Stimulated activated naive CD4-positive, alpha-beta T cell treated with Interleukin-2 at 50 U/mL for 16 hours (primary cell): ENCODE data around the gene TMCO1.
"Not testable (repeated sequence)": the region's sequence is repeated elsewhere in the genome, so short reads cannot be mapped to it uniquely, and the experiment has no call there.

ENCODE experiments used
- DNase-seq: peaks from one replicate; lab custom pipeline; 2025; lab: John Stamatoyannopoulos, UW

Gene TMCO1

DNA sequence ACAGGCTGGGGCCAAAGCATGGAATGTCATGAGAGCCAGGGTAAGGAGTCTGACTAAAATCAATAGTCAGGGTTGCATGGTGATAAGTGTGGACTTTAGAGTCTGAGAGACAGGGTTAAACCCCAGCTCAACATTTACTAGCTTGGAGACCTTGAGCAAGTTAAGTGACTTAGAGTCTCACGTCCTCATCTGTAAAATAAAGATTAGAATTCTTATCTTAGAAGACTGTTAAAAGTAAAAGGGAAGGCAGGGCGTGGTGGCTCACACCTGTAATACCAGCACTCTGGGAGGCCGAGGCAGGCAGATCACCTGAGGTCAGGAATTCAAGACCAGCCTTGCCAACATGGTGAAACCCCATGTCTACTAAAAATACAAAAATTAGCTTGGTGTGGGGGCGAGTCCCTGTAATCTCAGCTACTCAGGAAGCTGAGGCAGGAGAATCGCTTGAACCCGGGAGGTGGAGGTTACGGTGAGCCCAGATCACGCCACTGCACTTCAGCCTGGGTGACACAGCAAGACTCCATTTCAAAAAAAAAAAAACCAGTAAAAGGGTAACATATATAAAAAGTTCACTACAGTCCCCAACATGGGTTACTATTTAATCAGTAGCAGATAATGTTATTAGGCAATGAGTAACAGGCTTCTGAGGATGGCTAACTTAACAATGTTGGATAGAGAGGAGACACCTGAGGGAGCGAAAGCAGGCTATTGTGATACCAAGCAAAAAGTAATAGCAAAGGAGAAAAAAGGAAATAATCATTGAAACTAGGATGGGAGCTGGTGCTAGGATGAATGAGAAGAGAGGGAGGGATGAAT is 20.8 kb downstream of the TMCO1 start:
- DNase-seq = no peak

DNA sequence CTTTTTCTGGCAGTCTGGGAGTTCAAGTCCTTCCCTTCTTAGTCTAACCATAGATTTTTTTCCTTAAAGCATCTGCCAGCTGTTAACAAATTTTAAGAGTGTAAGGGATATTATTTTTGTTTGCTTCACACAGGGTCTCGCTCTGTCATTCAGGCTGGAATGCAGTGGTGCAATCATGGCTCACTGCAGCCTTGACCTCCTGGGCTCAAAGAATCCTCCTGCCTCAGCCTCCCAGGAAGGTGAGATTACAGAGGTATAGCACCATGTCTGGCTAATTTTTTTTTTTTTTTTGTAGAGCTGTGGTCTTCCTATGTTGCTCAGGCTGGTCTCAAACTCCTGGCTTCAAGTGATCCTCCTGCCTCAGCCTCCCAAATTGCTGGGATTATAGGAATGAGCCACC is 23.8 kb downstream of the TMCO1 start:
- DNase-seq = not testable (repeated sequence)

DNA sequence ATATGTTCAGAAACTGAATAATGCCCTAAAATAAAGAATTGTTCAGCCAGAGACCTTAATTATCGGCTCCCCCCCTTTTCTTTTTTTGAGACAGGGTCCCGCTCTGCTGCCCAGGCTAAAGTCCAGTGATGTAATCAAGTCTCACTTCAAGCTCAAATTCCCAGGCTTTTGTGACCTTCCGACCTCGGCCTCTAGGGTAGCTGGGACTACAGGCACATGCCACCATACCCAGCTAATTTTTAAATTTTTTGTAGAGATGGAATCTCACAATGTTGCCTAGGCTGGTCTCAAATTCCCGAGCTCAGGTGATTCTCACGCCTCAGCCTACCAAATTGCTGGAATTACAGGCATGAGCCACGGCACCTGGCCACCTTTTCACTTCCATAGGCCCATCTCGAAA is 26.5 kb downstream of the TMCO1 start:
- DNase-seq = no peak

DNA sequence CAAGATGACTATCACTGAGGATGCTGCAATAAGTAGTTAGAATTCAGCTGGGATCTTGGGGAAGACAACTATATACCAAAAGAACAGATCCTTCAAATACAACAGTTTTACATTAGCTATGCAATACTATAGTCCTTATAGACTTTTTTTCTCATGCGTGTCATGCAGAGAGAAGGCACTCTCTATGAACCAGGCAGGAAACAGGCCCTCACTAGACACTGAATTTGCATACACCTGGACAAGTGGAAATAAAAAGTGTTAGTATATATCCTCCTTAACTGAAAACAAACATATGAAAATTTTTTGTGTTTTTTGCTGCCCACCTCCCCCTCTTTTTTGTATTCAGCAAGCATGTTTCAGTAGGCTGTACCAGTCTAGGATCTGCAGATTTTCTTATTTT is 29.9 kb downstream of the TMCO1 start:
- no peak for DNase-seq

DNA sequence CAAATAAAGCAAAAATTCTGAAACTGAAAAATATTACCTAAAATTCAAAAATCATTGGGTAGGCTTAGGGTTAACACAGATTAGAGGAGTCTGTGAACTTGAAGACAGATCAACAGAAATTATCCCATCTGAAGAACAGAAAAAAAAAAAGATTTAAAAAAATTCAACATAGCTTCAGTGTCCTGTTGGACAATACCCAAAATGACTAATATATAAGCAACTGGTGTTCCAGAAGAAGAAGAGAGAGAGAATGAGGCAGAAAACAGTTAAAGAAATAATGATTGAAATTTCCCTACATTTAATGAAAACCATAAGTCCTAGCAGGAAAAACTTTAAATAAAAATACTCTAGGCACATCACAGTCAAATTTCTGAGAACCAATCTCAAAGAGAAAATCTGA is 31.5 kb downstream of the TMCO1 start:
- DNase-seq = no peak

DNA sequence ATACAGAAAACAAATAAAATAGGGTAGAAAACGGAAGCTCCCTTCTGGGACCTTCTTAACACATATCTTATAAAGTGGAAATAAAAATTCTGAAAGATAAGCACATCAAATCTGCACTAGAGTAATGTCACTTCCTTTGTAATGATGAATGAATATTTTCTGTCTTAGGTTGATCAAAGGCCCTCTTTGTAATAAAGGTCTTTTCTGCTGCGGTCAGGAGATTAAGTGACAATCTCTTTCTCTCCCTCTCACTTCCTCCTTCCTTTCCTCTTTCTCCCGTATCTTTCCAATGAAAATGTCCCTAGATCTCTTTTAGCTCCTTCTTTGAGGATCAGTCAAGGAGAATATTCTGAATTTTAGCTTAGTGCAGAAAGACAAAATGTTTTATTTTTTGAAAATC is 33.8 kb downstream of the TMCO1 start:
- DNase-seq = no peak

DNA sequence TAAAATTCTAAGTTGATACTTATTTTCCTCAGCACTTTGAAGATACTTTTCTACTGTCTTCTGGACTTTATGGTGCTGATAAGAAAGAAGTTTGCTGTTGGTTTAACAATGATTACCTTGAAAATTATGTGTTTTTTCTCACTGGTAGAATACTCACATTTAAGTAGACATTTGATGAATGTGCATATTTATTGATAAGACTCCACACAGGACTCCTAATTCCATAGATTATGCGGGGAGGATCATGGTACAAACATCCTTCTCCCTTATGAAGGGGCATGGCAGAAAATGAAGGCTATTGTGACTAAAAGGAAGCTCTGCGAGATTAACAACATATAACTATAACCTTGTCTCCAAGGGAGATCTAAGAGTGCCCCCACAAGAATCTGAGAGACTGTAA is 41.8 kb downstream of the TMCO1 start:
- no peak for DNase-seq

DNA sequence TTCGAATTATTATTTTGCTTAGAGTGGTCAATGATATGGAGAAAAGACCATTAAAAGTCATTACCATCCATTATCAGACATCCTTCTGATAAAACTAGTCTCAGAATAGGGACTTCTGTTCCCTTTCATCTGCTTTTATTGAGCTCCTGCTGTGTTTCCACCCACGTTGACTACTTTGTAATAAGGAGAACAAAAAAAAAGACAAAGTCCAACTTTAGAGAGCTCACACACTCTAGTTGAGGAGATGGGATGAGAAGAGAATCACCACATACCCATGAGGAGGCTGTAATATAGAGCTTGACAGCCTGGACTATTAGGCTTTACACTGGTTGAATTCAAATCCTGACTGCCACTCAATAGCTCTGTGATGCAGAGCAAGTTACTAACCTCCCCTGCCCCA is 42.5 kb downstream of the TMCO1 start:
- no peak for DNase-seq

DNA sequence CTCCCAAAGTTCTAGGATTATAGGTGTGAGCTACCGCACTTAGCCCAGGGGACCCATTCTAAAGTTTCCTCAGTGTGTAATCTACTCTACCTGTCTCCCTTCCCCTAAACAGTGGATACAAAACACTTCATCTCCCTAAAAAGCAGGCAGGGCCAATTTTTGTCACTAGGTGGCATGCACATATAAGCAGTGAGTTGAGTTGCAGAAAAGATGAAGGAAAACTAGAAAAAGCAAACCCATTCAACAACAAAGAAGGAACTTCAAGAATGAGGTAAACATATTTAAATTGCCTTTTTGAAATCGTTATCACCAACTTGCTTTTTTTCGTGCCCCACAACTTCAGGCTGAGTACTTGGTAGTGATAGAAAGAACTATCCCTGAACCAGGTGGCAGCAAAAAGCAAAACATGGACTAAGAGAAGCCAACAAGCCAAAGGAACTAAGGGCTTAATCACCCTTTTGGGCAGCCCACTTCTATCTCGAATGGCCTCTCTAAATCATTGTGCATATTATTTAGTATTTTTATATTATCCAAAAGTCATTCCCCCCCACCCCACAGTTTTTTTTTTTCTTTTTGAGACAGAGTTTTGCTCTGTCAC is 50.7 kb downstream of the TMCO1 start:
- DNase-seq = no peak

DNA sequence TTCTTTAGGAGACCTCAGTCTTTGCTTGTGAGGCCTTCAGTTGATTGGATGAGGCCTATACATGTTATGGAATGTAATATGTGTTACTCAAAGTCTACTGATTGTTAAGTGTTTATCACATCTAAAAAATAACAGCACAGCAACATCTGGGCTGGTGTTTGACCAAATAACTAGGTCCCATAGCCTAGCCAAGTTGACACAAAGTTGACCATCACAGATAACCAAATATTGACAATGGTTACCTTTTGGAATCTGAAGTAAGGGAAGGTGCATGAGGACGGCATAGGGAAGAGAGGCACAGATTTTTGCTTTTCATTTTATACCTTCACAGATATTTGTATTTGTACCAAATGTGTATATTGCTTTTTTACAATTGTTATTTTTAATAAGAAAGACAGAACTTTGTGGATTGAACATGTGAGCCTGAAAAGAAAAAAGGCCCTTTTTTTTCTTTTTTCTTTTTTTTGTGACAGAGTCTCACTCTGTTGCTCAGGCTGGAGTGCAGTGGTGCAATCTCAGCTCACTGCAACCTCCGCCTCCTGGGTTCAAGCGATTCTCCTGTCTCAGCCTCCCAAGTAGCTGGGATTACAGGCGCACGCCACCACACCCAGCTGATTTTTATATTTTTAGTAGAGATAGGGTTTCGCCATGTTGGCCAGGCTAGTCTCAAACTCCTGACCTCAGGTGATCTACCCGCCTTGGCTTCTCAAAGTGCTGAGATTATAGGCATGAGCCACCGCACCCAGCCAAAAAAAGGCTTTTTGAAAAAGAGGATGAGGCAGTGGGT is 52.2 kb downstream of the TMCO1 start:
- not testable (repeated sequence) for DNase-seq

DNA sequence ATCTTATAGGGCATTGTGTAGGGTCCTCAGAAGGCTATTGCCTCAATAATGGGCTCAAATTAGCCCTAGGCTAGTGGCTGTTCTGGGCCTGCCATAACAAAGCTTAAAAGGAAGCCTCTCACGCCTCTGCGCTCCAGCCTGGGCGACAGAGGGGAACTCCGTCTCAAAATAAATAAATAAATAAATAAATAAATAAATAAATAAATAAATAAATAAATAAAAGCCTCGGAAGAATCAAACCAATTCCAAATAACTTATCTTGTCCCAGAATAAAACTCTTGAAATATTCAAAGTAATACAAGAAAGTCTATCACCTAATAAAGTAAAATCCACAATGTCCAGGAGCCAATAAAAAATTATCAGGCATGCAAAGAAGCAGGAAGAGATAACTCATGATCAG is 55.9 kb downstream of the TMCO1 start:
- no peak for DNase-seq

DNA sequence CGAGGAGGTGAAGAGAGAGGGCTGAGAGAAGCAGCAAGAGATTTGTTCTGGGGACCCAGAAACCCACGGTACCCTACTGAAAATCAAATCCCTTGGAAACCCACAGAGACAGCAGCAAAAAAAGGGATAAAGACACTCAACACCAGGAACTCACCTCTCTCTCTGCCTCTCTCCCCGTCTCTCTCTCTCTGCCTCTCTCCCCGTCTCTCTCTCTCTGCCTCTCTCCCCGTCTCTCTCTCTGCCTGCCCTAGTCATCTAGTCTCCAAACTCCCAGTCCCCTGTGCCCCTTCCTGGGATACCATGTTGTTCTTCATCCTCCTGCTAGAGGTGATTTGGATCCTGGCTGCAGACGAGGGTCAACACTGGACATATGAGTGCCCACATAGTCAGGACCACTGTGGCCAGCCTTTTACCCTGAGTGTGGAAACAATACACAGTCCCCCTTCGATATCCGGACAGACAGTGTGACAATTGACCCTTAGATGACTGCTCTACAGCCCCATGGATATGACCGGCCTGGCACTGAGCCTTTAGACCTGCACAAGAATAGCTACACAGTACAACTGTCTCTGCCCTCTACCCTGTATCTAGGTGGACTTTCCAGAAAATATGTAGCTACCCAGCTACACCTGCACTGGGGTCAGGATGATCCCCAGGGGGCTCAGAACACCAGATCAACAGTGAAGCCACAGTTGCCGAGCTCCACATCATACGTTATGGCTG is 60.5 kb downstream of the TMCO1 start:
- no peak for DNase-seq

DNA sequence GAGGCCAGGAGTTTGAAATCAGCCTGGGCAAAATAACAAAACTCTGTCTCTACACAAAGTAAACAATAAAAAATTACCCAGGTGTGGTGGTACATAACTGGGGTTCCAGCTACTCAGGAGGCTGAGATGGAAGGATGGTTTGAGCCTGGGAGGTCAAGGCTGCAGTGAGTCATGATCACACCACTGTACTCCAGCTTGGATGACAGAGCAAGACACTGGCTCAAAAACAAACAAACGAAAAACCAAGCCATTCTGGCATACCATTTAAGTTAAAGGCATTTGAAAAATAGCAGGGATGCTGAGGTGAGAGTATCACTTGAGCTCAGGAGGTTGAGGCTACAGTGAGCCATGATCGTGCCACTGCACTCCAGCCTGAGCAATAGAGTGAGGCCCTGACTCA is 65.0 kb downstream of the TMCO1 start:
- no peak for DNase-seq

DNA sequence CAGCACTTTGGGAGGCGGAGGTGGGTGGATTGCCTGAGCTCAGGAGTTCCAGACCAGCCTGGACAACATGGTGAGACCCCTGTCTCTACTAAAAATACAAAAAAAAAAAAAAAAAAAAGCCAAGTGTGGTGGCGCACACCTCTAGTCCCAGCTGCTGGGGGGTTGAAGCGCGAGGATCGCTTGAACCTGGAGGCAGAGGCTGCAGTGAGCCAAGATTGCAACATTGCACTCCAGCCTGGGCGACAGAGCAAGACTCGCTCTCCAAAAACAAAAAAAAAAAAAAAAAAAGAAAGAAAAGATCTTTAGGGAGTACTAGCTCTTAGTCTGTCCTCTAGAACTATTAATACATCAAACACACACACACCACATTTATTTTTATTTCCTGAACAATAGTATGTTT is 66.7 kb downstream of the TMCO1 start:
- not testable (repeated sequence) for DNase-seq

DNA sequence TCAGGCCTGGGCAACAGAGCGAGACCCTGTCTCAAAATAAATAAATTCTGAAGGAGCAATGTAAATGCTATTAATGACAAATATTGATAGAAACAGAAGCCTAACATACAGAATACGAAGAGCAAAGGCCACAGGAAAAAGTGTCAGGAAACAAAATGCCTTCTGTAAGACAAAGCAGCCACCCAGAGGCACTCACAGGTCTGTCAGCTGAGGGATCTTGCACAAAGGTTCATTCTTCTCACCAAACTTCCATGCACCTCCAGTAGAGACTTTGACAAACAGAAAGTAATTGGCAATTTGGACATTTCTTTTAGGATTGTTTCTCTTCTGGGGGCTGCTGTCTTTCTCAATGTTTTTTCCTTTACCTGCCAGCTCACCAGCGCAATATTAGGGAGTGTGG is 69.1 kb downstream of the TMCO1 start:
- DNase-seq = no peak

DNA sequence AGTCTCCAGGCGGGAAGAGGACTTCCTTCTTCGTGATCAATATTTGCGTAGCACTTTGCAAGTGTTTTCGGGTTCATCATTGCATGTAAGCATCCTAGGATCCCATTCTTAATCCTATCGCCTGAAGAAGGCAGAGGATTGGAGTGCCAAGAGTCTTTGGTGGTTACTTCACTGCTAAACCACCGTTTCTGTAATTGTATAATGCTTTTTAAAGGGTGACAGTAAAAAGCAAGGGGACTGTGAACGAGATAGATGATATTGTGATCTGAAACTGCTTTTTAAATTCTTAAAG is 70.0 kb downstream of the TMCO1 start:
- no peak for DNase-seq

DNA sequence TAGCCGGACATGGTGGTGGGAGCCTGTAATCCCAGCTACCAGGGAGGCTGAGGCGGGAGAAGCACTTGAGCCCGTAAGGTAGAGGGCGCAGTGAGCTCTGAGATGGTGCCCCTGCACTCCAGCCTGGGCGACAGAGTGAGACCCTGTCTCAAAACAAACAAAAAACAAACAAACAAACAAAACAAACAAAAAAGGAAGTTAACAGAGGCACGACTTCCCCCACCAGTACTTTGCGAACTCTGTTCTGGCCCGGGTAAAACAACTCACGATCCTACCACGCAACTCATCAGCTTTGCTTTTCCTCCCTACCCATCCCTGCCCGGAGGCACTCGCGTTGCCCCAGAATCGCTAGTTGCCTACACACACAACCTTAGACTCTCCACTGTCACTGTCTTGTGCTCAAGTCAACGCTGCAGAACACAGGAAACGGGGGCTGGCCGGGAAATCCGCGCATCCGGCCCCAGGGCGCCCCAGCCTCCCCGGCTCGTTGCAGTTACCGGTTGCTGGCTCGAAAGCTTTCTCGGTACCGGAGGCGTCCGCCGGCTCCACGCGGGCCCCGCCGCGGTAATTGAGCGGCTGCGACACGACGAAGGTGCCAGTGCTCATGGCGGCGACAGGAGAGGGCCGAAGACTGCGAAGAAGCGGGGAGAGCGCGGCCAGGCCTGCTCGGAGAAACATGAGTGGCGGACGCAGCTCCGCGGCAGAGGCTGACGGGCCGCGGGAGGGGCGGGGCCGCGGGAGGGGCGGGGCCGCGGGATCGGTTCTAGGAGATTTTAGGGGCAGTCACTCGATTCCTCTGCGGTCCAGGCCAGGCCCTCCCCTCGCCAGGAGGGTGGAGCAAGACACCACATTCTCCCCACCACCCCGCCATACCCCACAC is 70.5 kb downstream of the TMCO1 start, which contains the start of gene ALDH9A1:
Gene ALDH9A1, minus strand, starts transcription at position 682 of the 880 bp plus-strand sequence. Its CDS starts 4 bp downstream, at position 678.
- DNase-seq = peak; percentile 84

DNA sequence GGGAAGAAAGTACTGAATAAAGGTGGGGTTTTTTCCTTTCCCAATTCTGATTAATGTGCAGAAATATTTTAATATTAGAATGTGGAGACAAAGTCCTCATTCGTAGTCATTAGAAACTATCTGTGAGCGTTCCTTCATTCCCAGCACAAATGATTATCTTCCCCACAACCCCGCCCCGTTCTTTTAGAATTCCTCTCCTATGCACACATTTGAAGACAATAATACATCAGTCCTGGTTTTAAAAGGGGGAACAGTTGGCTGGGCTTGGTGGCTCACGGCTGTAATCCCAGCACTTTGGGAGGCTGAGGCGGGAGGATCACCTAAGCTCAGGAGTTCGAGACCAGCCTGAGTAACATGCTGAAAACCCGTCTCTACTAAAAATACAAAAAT is 71.2 kb downstream of the TMCO1 start:
- no peak for DNase-seq

DNA sequence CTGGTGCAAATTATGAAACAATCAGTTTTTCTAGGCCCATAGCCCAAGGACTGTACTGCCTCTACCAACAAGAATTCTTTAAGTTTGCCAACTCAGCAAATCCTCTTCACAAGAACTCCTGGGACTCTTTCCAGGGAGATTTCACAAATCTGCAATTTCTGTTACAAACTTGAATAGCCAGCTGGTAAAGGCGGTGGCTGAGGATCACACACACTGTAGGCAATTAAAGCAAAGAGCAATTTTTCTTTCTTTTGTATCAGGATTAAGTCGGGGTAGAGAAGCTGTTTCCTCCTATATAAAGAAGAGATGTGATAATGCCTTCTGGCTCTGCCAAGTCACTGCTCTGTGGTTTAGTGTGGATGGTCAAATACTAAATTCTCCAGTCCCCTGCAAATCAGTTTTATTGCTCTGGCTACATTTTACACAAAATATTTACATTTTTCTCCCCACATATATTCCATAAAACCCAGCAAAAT is 72.0 kb downstream of the TMCO1 start:
- no peak for DNase-seq

DNA sequence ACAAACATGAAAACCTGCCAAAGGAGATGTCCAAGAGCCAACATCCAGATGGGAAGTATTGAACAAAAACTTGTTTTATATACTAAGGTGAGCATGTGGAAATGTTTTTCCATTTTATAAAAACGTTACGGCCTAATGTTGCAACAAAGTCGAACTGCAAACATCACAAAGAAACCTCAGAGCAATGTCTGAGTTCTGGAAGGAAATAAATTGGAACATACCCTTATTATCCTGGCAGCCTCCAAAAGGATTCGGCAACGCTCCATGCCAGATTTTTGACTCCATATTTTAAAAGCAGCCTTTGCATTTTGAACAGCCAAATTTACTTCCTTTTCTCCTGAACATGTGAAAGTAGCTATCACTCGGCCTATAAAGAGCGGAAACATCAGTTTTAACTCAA is 73.6 kb downstream of the TMCO1 start:
- no peak for DNase-seq

DNA sequence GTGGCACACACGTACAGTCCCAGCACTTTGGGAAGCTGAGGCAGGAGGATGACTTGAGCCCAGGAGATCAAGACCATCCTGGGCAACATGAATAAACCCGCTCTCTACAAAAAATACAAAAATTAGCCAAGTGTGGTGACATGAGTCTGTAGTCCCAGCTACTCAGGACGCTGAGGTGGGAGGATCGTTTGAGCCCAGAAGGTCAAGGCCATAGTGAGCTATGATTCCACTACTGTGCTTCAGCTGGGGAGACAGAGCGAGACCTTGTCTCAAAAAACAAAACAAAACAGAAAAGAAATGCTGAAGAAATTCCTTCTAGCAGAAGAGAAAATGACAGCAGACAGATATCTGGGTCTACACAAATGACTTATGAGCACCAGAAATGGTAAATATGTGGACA is 80.6 kb downstream of the TMCO1 start:
- no peak for DNase-seq
